GM12872 (cell line): ENCODE results near the gene USP3.

ENCODE experiments used
- TF ChIP-seq, protein P1 (sequence below): IDR thresholded peaks from 3 replicates; pipeline ENCODE4 v1.5.1; 2011; ENCODE audit warnings: low read depth, mild to moderate bottlenecking, low read length, moderate library complexity; ENCODE audit not compliant: insufficient read depth

The USP3 gene

DNA sequence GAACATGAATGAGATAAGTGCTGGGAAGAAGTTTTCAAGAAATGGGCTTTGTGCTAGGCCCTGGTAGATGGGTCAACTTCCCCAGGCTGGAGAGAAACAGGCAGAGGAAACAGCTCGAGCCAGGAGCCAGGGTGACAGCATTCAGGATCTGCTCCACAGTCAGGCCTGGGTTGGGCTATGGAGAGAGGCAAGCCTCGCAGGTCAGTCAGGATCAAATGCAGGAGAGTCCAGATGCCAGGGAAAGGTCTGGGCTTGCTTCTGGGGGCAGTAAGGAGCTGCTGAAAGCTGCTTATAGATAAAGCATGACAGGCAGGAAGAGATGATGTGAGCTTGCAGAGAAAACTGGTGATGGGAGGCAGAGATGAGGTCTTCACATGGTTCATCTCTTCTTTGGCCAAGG, 11.0 kb upstream of the USP3 start:
- TF ChIP-seq, protein P1, sequence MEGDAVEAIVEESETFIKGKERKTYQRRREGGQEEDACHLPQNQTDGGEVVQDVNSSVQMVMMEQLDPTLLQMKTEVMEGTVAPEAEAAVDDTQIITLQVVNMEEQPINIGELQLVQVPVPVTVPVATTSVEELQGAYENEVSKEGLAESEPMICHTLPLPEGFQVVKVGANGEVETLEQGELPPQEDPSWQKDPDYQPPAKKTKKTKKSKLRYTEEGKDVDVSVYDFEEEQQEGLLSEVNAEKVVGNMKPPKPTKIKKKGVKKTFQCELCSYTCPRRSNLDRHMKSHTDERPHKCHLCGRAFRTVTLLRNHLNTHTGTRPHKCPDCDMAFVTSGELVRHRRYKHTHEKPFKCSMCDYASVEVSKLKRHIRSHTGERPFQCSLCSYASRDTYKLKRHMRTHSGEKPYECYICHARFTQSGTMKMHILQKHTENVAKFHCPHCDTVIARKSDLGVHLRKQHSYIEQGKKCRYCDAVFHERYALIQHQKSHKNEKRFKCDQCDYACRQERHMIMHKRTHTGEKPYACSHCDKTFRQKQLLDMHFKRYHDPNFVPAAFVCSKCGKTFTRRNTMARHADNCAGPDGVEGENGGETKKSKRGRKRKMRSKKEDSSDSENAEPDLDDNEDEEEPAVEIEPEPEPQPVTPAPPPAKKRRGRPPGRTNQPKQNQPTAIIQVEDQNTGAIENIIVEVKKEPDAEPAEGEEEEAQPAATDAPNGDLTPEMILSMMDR = no peak

DNA sequence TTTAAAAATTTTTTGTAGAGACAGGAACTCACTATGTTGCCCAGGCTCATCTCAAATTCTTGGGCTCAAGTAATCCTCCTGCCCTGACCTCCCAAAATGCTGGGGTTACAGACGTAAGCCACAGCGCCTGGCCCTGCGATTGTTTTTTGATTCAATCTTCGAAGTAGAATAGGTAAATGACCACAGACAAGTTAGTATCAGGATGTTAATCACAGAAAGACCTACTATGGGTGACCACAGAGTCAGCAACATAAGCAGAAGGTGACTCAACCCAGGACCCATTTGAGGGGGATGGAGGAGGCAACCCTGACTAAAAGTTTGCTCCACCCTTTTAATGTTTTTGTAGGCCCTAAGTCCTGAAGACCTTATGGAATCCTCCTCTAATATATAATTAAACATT, 10.0 kb upstream of the USP3 start:
- TF ChIP-seq, protein P1 = no peak

- TF ChIP-seq, protein P1 = no peak
These were observed 9.1 kb upstream of the USP3 start for GRCh38 chr15:63495343-63495742.

DNA sequence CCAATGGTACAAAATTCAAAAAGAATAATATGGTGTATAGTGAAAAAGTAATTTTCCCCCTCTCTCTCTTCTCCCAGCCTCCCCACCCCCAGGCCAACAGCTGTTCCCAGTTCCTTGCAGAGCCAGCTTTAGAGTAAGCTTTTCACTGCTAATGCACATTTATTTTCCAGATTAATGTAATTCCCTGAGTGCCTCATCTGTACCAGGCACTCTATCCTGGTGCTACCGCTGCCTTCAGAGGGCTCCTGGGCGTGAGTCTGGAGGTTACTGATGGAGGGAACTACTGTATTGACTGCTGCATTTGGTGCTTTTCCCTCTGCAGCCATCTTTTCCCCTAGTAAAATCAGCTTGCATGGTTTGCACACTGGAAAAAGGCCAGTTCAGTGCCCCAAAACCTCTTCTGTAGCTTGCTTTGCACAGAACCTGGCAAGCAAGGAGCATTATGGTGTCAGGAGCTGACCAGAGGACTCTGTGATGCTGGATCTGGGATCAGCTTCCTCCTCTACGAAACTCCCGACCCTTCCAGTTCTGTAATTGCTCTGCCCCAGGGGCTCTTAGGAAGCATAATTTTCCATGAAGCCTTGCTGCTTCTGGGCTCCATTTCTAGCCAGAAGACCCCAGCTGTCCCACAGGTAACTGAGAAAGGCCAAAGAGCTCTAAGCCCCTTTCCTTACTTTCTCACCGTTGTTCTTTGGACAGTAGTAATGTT, 8.5 kb upstream of the USP3 start:
- TF ChIP-seq, protein P1 = no peak

GRCh38 chr15:63497642-63498467, 6.5 kb upstream of the USP3 start:
- TF ChIP-seq, protein P1 = no peak

DNA sequence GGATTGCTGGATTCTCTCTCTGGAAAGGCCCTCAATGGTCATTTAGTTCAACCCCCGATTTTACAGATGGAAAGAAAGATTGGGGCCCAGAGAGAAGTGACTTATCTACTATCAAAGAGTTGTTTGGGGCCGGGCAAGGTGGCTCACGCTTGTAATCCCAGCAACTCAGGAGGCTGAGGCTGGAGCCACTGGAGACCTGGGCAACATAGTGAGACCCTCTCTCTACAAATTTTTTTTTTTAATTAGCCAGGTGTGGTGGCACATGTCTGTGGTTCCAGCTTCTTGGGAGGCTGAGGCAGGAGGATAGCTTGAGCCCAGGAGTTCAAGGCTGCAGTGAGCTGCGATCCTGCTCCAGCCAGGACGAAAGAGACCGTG, 5.2 kb upstream of the USP3 start:
- TF ChIP-seq, protein P1 = no peak

DNA sequence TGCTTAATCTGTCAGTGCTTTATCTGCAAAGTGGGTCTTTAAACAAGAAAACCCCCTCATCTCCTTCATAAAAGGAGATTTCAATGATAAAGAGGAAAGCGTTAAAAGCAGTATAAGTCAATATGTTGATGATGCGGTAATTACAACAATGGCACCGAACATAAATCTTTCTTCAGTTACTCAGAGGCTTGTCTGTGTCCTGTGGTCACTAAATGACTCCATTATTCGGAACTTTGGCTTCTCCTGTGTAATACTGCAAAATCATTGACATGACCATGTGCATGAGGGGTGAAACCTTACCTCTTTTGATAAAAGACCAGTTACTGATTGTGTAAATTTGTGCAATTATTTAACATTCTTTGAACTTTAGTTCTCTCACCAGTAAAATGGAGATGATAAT, 4.8 kb upstream of the USP3 start:
- TF ChIP-seq, protein P1 = no peak
